ENCODE measurements around the gene GLCE.

Gene GLCE

DNA sequence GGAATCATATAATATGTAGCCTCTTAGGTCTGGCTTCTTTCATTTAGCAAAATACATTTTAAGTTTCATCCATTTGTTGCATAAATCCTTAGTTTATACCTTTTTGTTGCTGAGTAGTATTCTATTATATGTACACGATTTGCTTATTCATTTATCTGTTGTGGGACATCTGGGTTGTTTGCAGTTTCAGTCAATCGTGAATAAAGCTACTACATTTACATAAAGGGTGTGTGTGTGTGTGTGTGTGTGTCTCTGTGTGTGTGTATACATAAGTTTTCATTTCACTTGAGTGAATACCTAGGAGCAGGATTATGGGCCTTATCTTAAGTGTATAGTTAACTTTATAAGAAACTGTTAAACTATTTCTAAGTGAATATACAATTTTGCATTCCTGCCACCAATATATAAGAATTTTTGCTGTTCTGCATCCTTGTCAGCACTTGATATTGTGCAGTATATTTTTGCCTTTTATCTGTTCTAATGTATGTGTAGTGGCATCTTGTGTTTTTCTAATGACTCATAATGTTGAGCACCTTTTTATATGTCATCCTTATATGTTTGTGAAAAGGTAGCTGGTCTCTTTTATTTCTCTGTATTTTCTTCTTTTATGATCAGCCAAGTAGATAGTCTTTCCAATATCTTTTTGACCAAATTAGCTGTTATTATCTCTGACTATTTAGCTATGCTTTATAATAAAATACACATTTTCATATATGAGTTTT, 55.0 kb downstream of the GLCE start:
- Mint-ChIP-seq H3K9me3 (peaks cover 6% of the 10 kb centered on the region), H3K36me3 (ENCODE audit: low read depth) (peaks cover 8% of the 10 kb centered on the region), H3K27me3 (ENCODE audit: low read depth) (no peaks in the 10 kb centered on the region), H3K27ac (no peak overlapping the region), H3K4me1 (no peaks in the 10 kb centered on the region), H3K4me3 (no peak overlapping the region)
- TF ChIP-seq, protein P1, sequence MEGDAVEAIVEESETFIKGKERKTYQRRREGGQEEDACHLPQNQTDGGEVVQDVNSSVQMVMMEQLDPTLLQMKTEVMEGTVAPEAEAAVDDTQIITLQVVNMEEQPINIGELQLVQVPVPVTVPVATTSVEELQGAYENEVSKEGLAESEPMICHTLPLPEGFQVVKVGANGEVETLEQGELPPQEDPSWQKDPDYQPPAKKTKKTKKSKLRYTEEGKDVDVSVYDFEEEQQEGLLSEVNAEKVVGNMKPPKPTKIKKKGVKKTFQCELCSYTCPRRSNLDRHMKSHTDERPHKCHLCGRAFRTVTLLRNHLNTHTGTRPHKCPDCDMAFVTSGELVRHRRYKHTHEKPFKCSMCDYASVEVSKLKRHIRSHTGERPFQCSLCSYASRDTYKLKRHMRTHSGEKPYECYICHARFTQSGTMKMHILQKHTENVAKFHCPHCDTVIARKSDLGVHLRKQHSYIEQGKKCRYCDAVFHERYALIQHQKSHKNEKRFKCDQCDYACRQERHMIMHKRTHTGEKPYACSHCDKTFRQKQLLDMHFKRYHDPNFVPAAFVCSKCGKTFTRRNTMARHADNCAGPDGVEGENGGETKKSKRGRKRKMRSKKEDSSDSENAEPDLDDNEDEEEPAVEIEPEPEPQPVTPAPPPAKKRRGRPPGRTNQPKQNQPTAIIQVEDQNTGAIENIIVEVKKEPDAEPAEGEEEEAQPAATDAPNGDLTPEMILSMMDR (IDR thresholded peaks at IDR 0.05; ENCODE audit: unreplicated experiment in 3 of 3): no peak

DNA sequence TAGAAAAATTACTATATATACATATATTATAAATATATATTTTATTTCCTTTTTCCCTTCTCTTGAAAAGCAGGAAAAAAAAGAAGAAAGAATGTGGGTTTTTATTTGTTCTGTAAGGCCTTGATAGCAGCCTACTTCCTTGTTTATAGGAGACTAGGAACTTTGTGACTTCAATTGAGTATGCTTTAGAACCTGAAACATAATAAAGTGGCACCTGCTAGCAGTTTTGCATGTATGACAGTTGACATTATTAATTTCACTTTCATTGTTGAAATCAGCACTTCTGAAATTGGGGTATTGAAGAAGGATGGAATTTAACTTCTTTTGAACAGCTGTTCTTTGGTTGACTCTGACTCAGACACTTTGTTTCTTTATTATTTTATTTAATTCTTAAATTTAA, 56.9 kb downstream of the GLCE start:
- no peaks in the 10 kb centered on the region for H3K4me1 Mint-ChIP-seq
- H3K36me3 Mint-ChIP-seq (ENCODE audit: low read depth): peaks cover 17% of the 10 kb centered on the region
- H3K27ac Mint-ChIP-seq: no peak overlapping the region
- H3K9me3 Mint-ChIP-seq: peaks cover 13% of the 10 kb centered on the region
- H3K4me3 Mint-ChIP-seq: no peak overlapping the region
- TF ChIP-seq, protein P1 (IDR thresholded peaks at IDR 0.05; ENCODE audit: unreplicated experiment in 3 of 3): no peak
- no peaks in the 10 kb centered on the region for H3K27me3 Mint-ChIP-seq (ENCODE audit: low read depth)

DNA sequence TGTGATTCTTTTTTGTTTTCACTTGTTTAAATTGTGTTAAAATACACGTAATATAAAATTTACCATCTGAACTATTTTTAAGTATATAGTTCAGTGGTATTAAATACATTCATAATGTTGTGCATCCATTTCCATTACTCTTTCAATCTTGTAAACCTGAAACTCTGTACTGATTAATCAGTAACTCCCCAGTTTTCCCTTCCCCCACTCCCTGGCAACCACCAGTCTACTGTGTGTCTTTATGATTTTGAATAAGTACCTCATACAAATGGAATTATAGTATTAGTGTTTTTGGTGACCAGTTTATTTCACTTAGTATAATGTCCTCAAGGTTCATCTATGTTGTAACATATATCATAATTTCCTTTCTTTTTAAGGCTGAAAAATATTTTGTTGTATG, 59.3 kb downstream of the GLCE start:
- TF ChIP-seq, protein P1 (IDR thresholded peaks at IDR 0.05; ENCODE audit: unreplicated experiment in 3 of 3): no peak

DNA sequence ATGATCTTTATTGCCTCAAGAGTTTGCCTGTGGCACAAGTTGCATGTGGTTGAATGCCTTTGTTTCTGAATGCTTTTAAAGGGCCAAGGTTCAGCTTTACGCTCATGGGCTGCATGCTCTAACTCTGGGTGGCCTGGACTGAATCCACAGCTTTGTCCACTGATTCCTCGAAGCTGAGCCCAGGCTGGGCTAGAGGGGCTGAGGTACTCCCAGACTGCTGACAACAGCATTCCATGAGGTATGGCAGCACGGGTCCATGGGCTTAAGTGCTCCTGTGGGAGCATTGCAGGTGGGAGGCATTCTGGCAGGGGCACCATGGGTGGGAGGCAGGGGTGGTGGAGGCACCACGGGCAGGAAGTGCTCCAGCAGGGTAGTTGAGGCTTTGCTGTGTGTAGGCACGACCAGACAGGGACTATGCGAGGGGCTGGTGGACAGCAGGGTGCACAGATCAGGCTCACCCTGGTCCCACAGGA, 61.6 kb downstream of the GLCE start:
- Mint-ChIP-seq H3K36me3 (ENCODE audit: low read depth) (peaks cover 40% of the 10 kb centered on the region), H3K4me1 (no peaks in the 10 kb centered on the region), H3K9me3 (peaks cover 30% of the 10 kb centered on the region), H3K27ac (no peak overlapping the region), H3K27me3 (ENCODE audit: low read depth) (no peaks in the 10 kb centered on the region), H3K4me3 (no peak overlapping the region)
- TF ChIP-seq, protein P1 (IDR thresholded peaks at IDR 0.05; ENCODE audit: unreplicated experiment in 3 of 3): no peak

More for the DNA sequence above, 59.3 kb downstream of the GLCE start:
- Mint-ChIP-seq H3K27ac (no peak overlapping the region), H3K36me3 (ENCODE audit: low read depth) (peaks cover 40% of the 10 kb centered on the region), H3K9me3 (peaks cover 30% of the 10 kb centered on the region), H3K4me3 (no peak overlapping the region), H3K27me3 (ENCODE audit: low read depth) (no peaks in the 10 kb centered on the region), H3K4me1 (no peaks in the 10 kb centered on the region)

DNA sequence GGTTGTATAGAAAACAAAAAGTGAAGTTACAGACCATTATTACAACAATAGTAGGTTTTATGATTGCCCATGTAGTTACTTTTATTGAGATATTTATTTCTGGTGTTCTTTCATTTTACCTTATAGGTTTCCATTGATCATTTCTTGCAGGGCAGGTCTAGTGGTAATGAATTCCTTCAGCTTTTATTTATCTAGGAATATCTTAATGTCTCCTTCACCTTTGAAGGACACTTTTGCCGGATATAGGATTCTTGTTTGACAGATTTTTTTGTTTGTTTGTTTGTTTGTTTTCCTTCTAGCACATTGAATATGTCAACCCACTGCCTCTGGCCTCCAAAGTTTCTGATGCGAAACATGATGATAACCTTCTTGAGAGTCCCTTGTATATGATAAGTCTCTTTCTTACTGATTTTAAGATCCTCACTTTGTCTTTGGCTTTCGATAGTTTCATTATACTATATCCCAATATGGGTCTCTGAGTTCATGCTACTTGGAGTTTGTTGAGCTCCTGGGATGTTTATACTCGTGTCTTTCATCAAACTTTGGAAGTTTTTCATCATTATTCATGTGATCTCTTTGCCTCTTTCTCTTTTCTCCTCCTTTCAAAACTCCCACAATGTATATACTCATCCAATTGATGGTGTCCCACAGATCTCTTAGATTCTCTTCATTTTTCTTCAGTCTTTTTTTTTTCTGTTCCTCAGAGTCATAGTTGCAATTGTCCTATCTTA, 62.8 kb downstream of the GLCE start:
- Mint-ChIP-seq H3K4me1 (no peaks in the 10 kb centered on the region), H3K27ac (no peak overlapping the region), H3K4me3 (no peak overlapping the region), H3K9me3 (peaks cover 30% of the 10 kb centered on the region), H3K27me3 (ENCODE audit: low read depth) (no peaks in the 10 kb centered on the region), H3K36me3 (ENCODE audit: low read depth) (peaks cover 42% of the 10 kb centered on the region)
- TF ChIP-seq, protein P1 (IDR thresholded peaks at IDR 0.05; ENCODE audit: unreplicated experiment in 3 of 3): no peak
